ENCODE results near the gene TLR5.

TLR5 gene

GRCh38 chr1:223150443-223150842, 7.4 kb upstream of the TLR5 start:
- DNase-seq (ENCODE audit: low read depth, low spot score) = no peak

- no peak for DNase-seq (ENCODE audit: low read depth, low spot score)
Measured at GRCh38 chr1:223147873-223148272, 4.8 kb upstream of the TLR5 start.

GRCh38 chr1:223147409-223147808, 4.4 kb upstream of the TLR5 start:
- no peak for DNase-seq (ENCODE audit: low read depth, low spot score)

- no peak for DNase-seq (ENCODE audit: low read depth, low spot score)
Measured at GRCh38 chr1:223146745-223147144, 3.7 kb upstream of the TLR5 start.

GRCh38 chr1:223144914-223145313, 1.9 kb upstream of the TLR5 start:
- DNase-seq (ENCODE audit: low read depth, low spot score) = no peak

GRCh38 chr1:223144431-223144830, 1.4 kb upstream of the TLR5 start:
- DNase-seq (ENCODE audit: low read depth, low spot score) = no peak

GRCh38 chr1:223143537-223144248, 645 bp upstream of the TLR5 start:
- DNase-seq (ENCODE audit: low read depth, low spot score) = no peak

GRCh38 chr1:223142269-223142668, 779 bp downstream of the TLR5 start:
- DNase-seq (ENCODE audit: low read depth, low spot score) = no peak

- DNase-seq (ENCODE audit: low read depth, low spot score) = no peak
Measured at GRCh38 chr1:223140611-223141405, 2.2 kb downstream of the TLR5 start.

- DNase-seq (ENCODE audit: low read depth, low spot score) = no peak
Measured at GRCh38 chr1:223137455-223138085, 5.5 kb downstream of the TLR5 start.

GRCh38 chr1:223136086-223136485, 7.0 kb downstream of the TLR5 start:
- no peak for DNase-seq (ENCODE audit: low read depth, low spot score)

- DNase-seq (ENCODE audit: low read depth, low spot score) = no peak
Measured at GRCh38 chr1:223135176-223135942, 7.7 kb downstream of the TLR5 start.

GRCh38 chr1:223133824-223134435, 9.1 kb downstream of the TLR5 start:
- DNase-seq (ENCODE audit: low read depth, low spot score) = peak; percentile 42

- DNase-seq (ENCODE audit: low read depth, low spot score) = no peak
Measured at GRCh38 chr1:223133306-223133823, 9.7 kb downstream of the TLR5 start.

GRCh38 chr1:223129229-223129901, 13.7 kb downstream of the TLR5 start:
- no peak for DNase-seq (ENCODE audit: low read depth, low spot score)

GRCh38 chr1:223126741-223127140, 16.3 kb downstream of the TLR5 start:
- no peak for DNase-seq (ENCODE audit: low read depth, low spot score)

GRCh38 chr1:223125766-223126165, 17.3 kb downstream of the TLR5 start:
- no peak for DNase-seq (ENCODE audit: low read depth, low spot score)

- no peak for DNase-seq (ENCODE audit: low read depth, low spot score)
Measured at GRCh38 chr1:223123011-223123610, 19.9 kb downstream of the TLR5 start.

- no peak for DNase-seq (ENCODE audit: low read depth, low spot score)
Measured at GRCh38 chr1:223118418-223118817, 24.6 kb downstream of the TLR5 start.

- DNase-seq (ENCODE audit: low read depth, low spot score) = no peak
Measured at GRCh38 chr1:223116950-223117349, 26.1 kb downstream of the TLR5 start.

Measured in brain pericyte (primary cell).